PC-3 (cell line): ENCODE results near the gene REST. TPM values are rescaled to one million over a fixed set of nuclear protein-coding genes. Genes with fewer than 3 reads are reported as not detected.

ENCODE experiments used
- ATAC-seq: fragments of 200-7000 bp; cut with Tn5 transposase; 2 replicates; pipeline ENCODE4 v1.9.1; 2020; ENCODE audit warnings: mild to moderate bottlenecking, moderate library complexity
- BruUV-seq: library from RNA; stranded (reverse); fragments of 400-500 nt; replicated peaks from 2 replicates; lab custom pipeline; 2021; lab: Mats Ljungman, UMichigan
- CTCF ChIA-PET: fragments of 300-600 bp; sonication (Branson Sonifier 250); formaldehyde crosslinking; loops from one replicate; lab custom pipeline; 2022; ENCODE audit warnings: antibody characterized with exemption; lab: Charles Lee
- POLR2A ChIA-PET: fragments of 300-600 bp; sonication (Branson Sonifier 250); formaldehyde crosslinking; loops from one replicate; lab custom pipeline; 2022; ENCODE audit warnings: antibody characterized with exemption; ENCODE audit not compliant: unreplicated experiment; lab: Charles Lee
- DNase-seq: peaks from one replicate; pipeline ENCODE4 v3.0.0-alpha.2; 2015
- H2AFZ ChIP-seq: fragments of 300-600 bp; sonication (generic); 2 replicates; pipeline ENCODE4 v1.6.0; 2016; ENCODE audit warnings: antibody characterized with exemption, low read length
- H3F3A ChIP-seq: fragments of 300-600 bp; sonication (generic); one replicate; pipeline ENCODE4 v1.6.0; 2017; ENCODE audit warnings: antibody characterized with exemption, low read length, control low read depth, mild to moderate bottlenecking; ENCODE audit not compliant: unreplicated experiment
- H3K27ac ChIP-seq: fragments of 300-600 bp; sonication (generic); 2 replicates; pipeline ENCODE4 v1.5.1; 2016; ENCODE audit warnings: mild to moderate bottlenecking, low read length
- H3K27me3 ChIP-seq: fragments of 300-600 bp; sonication (generic); 2 replicates; pipeline ENCODE4 v1.6.1; 2016; ENCODE audit warnings: low read length, mixed read lengths
- H3K36me3 ChIP-seq: fragments of 300-600 bp; sonication (generic); 2 replicates; pipeline ENCODE4 v1.6.1; 2016; ENCODE audit warnings: low read depth, mixed run types, low read length, mixed read lengths
- H3K4me1 ChIP-seq: fragments of 300-600 bp; sonication (generic); 2 replicates; pipeline ENCODE4 v1.5.1; 2016; ENCODE audit warnings: low read length; ENCODE audit not compliant: insufficient read depth
- H3K4me2 ChIP-seq: fragments of 300-600 bp; sonication (generic); 2 replicates; pipeline ENCODE4 v1.6.0; 2016; ENCODE audit warnings: low read length
- H3K4me3 ChIP-seq: fragments of 300-600 bp; sonication (generic); 2 replicates; pipeline ENCODE4 v1.5.1; 2016; ENCODE audit warnings: mild to moderate bottlenecking, low read length, mixed read lengths
- H3K79me2 ChIP-seq: fragments of 300-600 bp; sonication (generic); 2 replicates; pipeline ENCODE4 v1.6.1; 2017; ENCODE audit warnings: low read length, mixed read lengths
- H3K9ac ChIP-seq: fragments of 300-600 bp; sonication (generic); 2 replicates; pipeline ENCODE4 v1.6.0; 2016; ENCODE audit warnings: mild to moderate bottlenecking, low read length
- H3K9me2 ChIP-seq: fragments of 300-600 bp; sonication (generic); replicated peaks from 2 replicates; pipeline ENCODE4 v1.6.1; 2016; ENCODE audit warnings: mixed run types, low read length, mixed read lengths
- H3K9me3 ChIP-seq: fragments of 300-600 bp; sonication (generic); 2 replicates; pipeline ENCODE4 v1.6.1; 2016; ENCODE audit warnings: low read length, mixed read lengths
- H4K20me1 ChIP-seq: fragments of 300-600 bp; sonication (generic); 2 replicates; pipeline ENCODE4 v1.6.1; 2016; ENCODE audit warnings: low read length, mixed read lengths
- CTCF ChIP-seq: fragments of 300-600 bp; sonication (generic); conservative IDR thresholded peaks from 2 replicates; pipeline ENCODE4 v1.5.1; 2017; ENCODE audit warnings: antibody characterized with exemption, low read depth, mild to moderate bottlenecking, low read length
- EZH2 ChIP-seq: fragments of 300-600 bp; sonication (generic); IDR thresholded peaks from one replicate; pipeline ENCODE4 v1.6.1; 2017; ENCODE audit warnings: antibody characterized with exemption, mild to moderate bottlenecking, low read length; ENCODE audit not compliant: unreplicated experiment
- EZH2phosphoT487 ChIP-seq: fragments of 300-600 bp; sonication (generic); IDR thresholded peaks from 2 replicates; pipeline ENCODE4 v1.6.1; 2018; ENCODE audit warnings: mild to moderate bottlenecking, antibody characterized with exemption, low read length, borderline replicate concordance
- intact Hi-C: fragments of 100-400 bp; cut with micrococcal nuclease; formaldehyde crosslinking; loops from 2 replicates; pipeline ENCODE4 v1.9.0; 2023
- total RNA-seq: library from RNA; depleted of rRNA; stranded (reverse); fragments of >200 nt; gene quantifications from 2 replicates; pipeline ENCODE4 v1.2.3, GENCODE V29; 2014

REST gene
- total RNA-seq, 1 experiment from 2014 or later, result 22.4 TPM

GRCh38 chr4:56860781-56861180, 46.9 kb upstream of the REST start:
- intact Hi-C loops, result no loop called here
- H3K79me2 ChIP-seq, result no peaks in the 10 kb centered on the region
- H3K36me3 ChIP-seq, result no peaks in the 10 kb centered on the region
- H4K20me1 ChIP-seq, result no peaks in the 10 kb centered on the region
- no peaks in the 10 kb centered on the region for H3K9me2 ChIP-seq
- DNase-seq, result no peak
- no peak overlapping the region for H3K4me2 ChIP-seq
- CTCF ChIA-PET, result interaction anchor here (0.7 kb wide), 1 partner anchor 19 kb away, joined by 5 read pairs; no protein-coding TSS in a partner anchor
- H3K4me1 ChIP-seq, result no peaks in the 10 kb centered on the region
- no peaks in the 10 kb centered on the region for H3K9me3 ChIP-seq
- TF ChIP-seq EZH2phosphoT487 (no peak), CTCF (no peak), EZH2 (no peak)
- no TSS peak for BruUV-seq
- no peak for ATAC-seq
- no peak overlapping the region for H3K27ac ChIP-seq
- H2AFZ ChIP-seq, result no peak overlapping the region
- POLR2A ChIA-PET, result no interaction called here
- no peaks in the 10 kb centered on the region for H3F3A ChIP-seq
- H3K27me3 ChIP-seq, result no peaks in the 10 kb centered on the region
- H3K9ac ChIP-seq, result no peak overlapping the region
- H3K4me3 ChIP-seq, result no peak overlapping the region

- H3K79me2 ChIP-seq, result no peaks in the 10 kb centered on the region
- H3K27me3 ChIP-seq, result no peaks in the 10 kb centered on the region
- no peaks in the 10 kb centered on the region for H4K20me1 ChIP-seq
- no peak overlapping the region for H3K4me3 ChIP-seq
- H3K4me1 ChIP-seq, result no peaks in the 10 kb centered on the region
- CTCF ChIA-PET, result no interaction called here
- no peak overlapping the region for H2AFZ ChIP-seq
- H3K9me3 ChIP-seq, result no peaks in the 10 kb centered on the region
- BruUV-seq, result no TSS peak
- no peak overlapping the region for H3K27ac ChIP-seq
- H3K9ac ChIP-seq, result no peak overlapping the region
- H3K9me2 ChIP-seq, result no peaks in the 10 kb centered on the region
- H3K4me2 ChIP-seq, result no peak overlapping the region
- DNase-seq (peak; percentile 31), ATAC-seq (no peak)
- TF ChIP-seq EZH2 (no peak), EZH2phosphoT487 (no peak), CTCF (no peak)
- no peaks in the 10 kb centered on the region for H3F3A ChIP-seq
- intact Hi-C loops, result no loop called here
- POLR2A ChIA-PET, result no interaction called here
- H3K36me3 ChIP-seq, result no peaks in the 10 kb centered on the region
Observed at GRCh38 chr4:56861360-56861759, 46.3 kb upstream of the REST start.

- intact Hi-C loops, result no loop called here
Observed at GRCh38 chr4:56863441-56864139, 44.1 kb upstream of the REST start.

More at GRCh38 chr4:56863441-56864139, 44.1 kb upstream of the REST start:
- H3K27ac ChIP-seq, result no peak overlapping the region
- H3K9ac ChIP-seq, result no peak overlapping the region
- no peaks in the 10 kb centered on the region for H3K9me3 ChIP-seq
- H3K4me3 ChIP-seq, result no peak overlapping the region
- no peaks in the 10 kb centered on the region for H3K9me2 ChIP-seq
- H4K20me1 ChIP-seq, result no peaks in the 10 kb centered on the region
- ChIA-PET POLR2A (no interaction called here), CTCF (no interaction called here)
- no peaks in the 10 kb centered on the region for H3K79me2 ChIP-seq
- H3F3A ChIP-seq, result no peaks in the 10 kb centered on the region
- H3K4me2 ChIP-seq, result no peak overlapping the region
- TF ChIP-seq CTCF (no peak), EZH2phosphoT487 (no peak), EZH2 (no peak)
- no peak overlapping the region for H2AFZ ChIP-seq
- no peaks in the 10 kb centered on the region for H3K27me3 ChIP-seq
- DNase-seq (no peak), ATAC-seq (peak; percentile 35; the same call in 1 of the 2 replicates)
- H3K36me3 ChIP-seq, result no peaks in the 10 kb centered on the region
- no peaks in the 10 kb centered on the region for H3K4me1 ChIP-seq
- no TSS peak for BruUV-seq
